ENCODE measurements around the gene HRK.

The HRK gene

DNA sequence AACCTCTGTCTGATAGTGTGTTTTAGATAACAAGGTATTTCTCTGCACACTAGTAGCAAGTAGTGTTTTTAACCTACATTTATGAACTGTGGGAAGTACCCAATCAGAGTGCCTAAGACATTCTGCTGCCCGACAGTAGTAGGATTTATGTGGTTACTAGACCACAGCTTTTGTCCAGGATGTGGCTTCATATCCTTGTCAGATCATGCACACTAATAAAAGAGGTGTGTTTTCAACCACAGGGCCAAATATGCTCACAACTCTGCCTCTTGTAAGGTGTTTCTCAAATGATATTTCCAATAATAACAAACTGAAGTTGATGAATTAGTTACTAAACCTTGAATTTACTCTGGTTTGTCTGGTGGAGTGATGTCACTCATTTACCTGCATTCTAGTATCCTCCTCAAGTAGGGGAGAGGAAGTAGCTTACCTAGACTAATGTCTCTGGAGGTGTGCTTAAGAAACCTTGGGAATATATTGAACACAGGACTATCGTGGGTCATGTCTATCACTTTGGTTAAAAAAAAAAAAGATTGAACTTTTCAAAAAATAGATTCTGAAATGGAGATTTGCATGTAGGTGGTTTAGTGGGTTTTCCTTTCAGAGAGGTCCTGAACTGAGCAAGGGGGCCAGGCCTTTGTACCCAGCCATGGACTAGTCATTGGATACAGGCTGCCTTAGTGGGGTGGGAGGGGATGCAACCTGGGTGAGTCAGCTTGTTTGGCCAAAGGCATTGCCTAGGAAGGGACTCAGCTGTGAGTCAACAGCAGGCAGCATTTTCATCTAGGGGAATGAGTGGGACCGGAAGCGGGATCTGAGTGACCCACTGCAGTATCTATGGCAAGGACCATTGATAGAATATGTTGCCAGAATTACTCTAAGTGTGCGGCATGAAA lies 43.6 kb upstream of the HRK start:
- TF ChIP-seq, protein P1, sequence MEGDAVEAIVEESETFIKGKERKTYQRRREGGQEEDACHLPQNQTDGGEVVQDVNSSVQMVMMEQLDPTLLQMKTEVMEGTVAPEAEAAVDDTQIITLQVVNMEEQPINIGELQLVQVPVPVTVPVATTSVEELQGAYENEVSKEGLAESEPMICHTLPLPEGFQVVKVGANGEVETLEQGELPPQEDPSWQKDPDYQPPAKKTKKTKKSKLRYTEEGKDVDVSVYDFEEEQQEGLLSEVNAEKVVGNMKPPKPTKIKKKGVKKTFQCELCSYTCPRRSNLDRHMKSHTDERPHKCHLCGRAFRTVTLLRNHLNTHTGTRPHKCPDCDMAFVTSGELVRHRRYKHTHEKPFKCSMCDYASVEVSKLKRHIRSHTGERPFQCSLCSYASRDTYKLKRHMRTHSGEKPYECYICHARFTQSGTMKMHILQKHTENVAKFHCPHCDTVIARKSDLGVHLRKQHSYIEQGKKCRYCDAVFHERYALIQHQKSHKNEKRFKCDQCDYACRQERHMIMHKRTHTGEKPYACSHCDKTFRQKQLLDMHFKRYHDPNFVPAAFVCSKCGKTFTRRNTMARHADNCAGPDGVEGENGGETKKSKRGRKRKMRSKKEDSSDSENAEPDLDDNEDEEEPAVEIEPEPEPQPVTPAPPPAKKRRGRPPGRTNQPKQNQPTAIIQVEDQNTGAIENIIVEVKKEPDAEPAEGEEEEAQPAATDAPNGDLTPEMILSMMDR (IDR thresholded peaks at IDR 0.05; ENCODE audit: low read depth, low read length) = no peak
- DNase-seq (ENCODE audit: low read depth, low spot score) = peak; percentile 81
- in situ Hi-C loops (cut with HindIII; ENCODE audit: low sequenced_read_pairs) = no loop called here
- no peak overlapping the region for H3K4me3 ChIP-seq (ENCODE audit: low read depth, low read length)

DNA sequence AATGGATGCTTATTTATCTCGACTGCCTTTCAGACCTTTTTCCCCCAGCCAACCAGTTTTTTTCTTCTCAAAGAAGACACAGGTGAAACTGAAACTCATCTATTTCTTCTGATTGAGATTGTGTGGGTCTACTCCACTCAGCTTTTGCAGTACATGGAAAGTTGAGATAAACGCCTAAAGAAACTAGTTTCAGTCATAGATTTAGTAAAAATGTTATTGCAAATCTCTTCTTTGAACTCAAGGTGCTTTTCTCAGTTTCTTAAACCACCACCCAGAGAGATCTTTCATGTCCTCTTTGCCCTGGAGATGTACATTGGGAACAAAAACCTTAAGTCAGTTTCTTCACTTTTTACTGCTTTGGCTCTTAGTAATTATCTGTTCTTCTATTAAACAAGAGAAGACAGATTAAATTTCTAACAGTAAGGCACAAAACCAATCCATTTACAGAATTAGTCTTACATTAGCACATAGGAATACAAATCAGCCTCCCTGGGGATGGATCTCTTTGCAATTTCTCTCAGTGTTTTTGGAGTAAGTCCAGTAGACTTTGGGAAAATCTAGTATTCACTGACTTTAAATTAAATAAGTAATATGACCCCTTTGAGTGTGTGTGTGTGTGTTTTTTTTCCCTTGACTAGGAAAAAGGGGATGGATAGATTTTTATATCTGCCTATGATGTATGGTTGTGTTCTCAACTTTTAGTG lies 41.1 kb upstream of the HRK start:
- in situ Hi-C loops (cut with HindIII; ENCODE audit: low sequenced_read_pairs) = no loop called here
- DNase-seq (ENCODE audit: low read depth, low spot score) = peak; percentile 14
- no peak overlapping the region for H3K4me3 ChIP-seq (ENCODE audit: low read depth, low read length)
- TF ChIP-seq, protein P1 (IDR thresholded peaks at IDR 0.05; ENCODE audit: low read depth, low read length) = no peak

DNA sequence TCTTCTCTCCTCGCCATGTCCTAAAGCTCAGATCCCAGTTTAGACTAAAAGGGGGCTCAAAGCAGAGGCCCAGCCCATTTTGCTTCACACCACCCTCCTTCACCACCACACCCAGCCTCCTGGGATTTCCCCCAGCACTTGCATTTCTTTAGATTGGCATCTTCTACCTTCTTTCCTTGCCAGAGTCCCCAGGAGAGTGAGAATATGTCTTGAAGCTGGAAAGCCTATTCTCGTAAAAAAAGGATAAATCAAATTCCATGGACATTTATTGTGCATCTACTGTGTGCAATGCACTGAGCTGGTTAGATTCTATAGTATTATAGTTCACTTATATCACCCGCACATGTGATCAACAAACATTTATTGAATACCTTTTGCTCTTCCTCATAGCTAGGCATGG lies 39.7 kb upstream of the HRK start:
- in situ Hi-C loops (cut with HindIII; ENCODE audit: low sequenced_read_pairs) = no loop called here
- no peak for DNase-seq (ENCODE audit: low read depth, low spot score)
- TF ChIP-seq, protein P1 (IDR thresholded peaks at IDR 0.05; ENCODE audit: low read depth, low read length) = no peak
- H3K4me3 ChIP-seq (ENCODE audit: low read depth, low read length) = no peak overlapping the region

GRCh38 chr12:116919706-116920485 lies 38.7 kb upstream of the HRK start:
- TF ChIP-seq, protein P1 (IDR thresholded peaks at IDR 0.05; ENCODE audit: low read depth, low read length) = no peak
- in situ Hi-C loops (cut with HindIII; ENCODE audit: low sequenced_read_pairs) = no loop called here

GRCh38 chr12:116919247-116919661 lies 38.0 kb upstream of the HRK start:
- in situ Hi-C loops (cut with HindIII; ENCODE audit: low sequenced_read_pairs) = no loop called here
- no peak for DNase-seq (ENCODE audit: low read depth, low spot score)
- no peak overlapping the region for H3K4me3 ChIP-seq (ENCODE audit: low read depth, low read length)
- TF ChIP-seq, protein P1 (IDR thresholded peaks at IDR 0.05; ENCODE audit: low read depth, low read length) = no peak

More at GRCh38 chr12:116919706-116920485, 38.7 kb upstream of the HRK start:
- no peak overlapping the region for H3K4me3 ChIP-seq (ENCODE audit: low read depth, low read length)
- no peak for DNase-seq (ENCODE audit: low read depth, low spot score)

DNA sequence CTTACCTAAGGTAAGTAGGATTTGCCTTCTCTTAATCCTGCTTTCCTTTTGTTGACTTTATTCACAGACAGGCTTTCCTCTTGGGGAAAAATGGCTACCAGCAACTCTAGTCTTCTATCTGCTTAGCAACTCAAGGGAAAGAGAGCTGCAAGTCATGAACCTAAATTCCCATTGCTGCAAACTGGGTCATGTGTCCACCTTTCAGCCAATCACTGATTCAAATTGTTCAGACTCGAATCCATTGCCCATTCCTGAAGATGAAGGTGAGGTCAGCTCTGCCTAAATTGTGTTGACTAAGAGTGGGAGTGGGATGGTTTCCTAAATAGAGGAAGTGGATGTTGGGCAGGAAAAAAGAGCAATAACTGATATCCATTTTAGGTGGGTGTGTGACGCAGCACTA lies 37.2 kb upstream of the HRK start:
- in situ Hi-C loops (cut with HindIII; ENCODE audit: low sequenced_read_pairs) = no loop called here
- TF ChIP-seq, protein P1 (IDR thresholded peaks at IDR 0.05; ENCODE audit: low read depth, low read length) = no peak
- H3K4me3 ChIP-seq (ENCODE audit: low read depth, low read length) = no peak overlapping the region
- DNase-seq (ENCODE audit: low read depth, low spot score) = no peak

All from astrocyte of the spinal cord (primary cell).